ENCODE data around the gene GAD1.

DNA sequence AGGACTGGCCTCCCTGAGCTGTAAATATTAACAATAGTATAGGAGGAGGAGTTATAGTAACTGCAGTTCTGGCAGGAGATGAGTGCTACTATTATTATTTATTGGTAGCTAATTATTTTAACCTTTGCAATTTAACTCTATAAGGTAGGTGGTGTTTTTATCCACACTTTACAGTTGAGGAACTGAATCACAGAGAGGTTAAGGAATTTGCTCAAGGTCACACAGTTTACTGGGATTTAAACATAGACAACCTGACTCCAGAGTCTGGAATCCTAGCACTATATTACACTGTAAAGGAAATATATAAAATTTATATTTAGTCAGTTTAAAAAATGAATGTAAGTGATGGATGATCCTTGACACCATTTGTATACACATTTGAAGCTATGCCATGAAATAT lies 44.4 kb upstream of the GAD1 start:
- no peak for TF ChIP-seq RAD21 (IDR thresholded peaks at IDR 0.05; ENCODE audit: low read length)
- TF ChIP-seq NFE2L2 (IDR thresholded peaks at IDR 0.05; ENCODE audit: low read depth, low read length) = no peak

Data from IMR-90 (cell line).